Measurements from ENCODE around the gene ZSWIM1. TPM values are rescaled to one million over a fixed set of nuclear protein-coding genes. Genes with fewer than 3 reads are reported as not detected.
A peak's percentile ranks its signal among the peaks of the same experiment; 100 is the strongest.

ZSWIM1 gene
- total and polyA plus RNA-seq, 2 of the 13 experiments (the other 11 are each of a cell fraction or from before 2014, with no cell fraction given): 9.5 to 11.7 TPM

DNA sequence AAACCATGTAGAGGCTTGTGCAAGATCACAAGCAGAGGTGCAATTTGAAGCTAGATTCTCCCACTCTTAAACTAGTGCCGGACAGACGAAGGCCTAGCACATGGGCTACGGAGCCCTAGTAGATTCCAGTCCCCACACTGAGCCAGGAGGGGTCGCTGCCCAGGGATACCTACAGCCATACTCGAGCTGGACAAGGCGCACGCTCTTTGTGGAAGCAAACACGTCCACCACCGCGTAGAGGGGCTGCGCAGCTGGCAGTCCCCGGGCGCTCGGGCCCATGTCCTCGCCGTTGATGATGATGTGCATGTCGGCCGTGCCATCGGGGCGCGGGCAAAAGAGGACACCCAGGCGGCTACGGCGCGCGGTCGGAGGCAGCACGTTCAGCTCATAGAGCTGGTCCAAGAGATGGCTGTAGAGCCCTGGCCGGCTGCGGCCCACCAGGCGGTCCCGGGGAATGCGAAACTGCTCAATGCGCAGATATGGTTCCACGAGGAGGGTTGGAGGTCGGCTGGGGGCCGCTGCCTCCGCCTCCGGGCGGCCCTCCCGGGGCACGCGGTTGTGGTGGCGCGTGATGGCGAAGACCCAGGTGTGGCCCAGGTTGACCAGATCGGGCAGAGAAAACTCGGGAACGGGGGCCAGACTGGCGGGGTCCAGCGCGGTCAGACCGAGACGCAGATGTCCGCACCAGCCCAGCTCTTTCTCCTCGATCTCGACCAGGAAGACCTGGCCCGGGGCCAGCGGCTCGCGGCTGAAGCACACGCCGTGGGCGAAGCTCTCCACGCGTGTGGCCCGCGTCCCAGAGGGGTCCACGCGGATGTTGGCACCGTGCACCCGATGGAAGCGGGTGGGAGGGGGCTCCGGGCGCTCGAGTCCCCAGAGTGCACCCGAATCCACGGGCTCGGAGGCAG lies 9.3 kb downstream of the ZSWIM1 start (continued):
- TF ChIP-seq, protein P1, sequence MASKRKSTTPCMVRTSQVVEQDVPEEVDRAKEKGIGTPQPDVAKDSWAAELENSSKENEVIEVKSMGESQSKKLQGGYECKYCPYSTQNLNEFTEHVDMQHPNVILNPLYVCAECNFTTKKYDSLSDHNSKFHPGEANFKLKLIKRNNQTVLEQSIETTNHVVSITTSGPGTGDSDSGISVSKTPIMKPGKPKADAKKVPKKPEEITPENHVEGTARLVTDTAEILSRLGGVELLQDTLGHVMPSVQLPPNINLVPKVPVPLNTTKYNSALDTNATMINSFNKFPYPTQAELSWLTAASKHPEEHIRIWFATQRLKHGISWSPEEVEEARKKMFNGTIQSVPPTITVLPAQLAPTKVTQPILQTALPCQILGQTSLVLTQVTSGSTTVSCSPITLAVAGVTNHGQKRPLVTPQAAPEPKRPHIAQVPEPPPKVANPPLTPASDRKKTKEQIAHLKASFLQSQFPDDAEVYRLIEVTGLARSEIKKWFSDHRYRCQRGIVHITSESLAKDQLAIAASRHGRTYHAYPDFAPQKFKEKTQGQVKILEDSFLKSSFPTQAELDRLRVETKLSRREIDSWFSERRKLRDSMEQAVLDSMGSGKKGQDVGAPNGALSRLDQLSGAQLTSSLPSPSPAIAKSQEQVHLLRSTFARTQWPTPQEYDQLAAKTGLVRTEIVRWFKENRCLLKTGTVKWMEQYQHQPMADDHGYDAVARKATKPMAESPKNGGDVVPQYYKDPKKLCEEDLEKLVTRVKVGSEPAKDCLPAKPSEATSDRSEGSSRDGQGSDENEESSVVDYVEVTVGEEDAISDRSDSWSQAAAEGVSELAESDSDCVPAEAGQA (IDR thresholded peaks at IDR 0.05; ENCODE audit: low read depth): no peak
- TF ChIP-seq, protein P1 (CRISPR knock-in tag; IDR thresholded peaks at IDR 0.05; ENCODE audit: borderline replicate concordance): no peak
- TF ChIP-seq, protein P2, sequence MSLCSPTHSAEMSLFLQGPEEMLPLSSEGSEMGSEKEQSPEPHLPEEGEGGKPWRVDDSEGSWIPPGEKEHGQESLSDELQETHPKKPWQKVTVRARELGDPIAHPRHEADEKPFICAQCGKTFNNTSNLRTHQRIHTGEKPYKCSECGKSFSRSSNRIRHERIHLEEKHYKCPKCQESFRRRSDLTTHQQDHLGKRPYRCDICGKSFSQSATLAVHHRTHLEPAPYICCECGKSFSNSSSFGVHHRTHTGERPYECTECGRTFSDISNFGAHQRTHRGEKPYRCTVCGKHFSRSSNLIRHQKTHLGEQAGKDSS (CRISPR knock-in tag; IDR thresholded peaks at IDR 0.05; ENCODE audit: borderline replicate concordance, low read depth): no peak
- TF ChIP-seq, protein P3, sequence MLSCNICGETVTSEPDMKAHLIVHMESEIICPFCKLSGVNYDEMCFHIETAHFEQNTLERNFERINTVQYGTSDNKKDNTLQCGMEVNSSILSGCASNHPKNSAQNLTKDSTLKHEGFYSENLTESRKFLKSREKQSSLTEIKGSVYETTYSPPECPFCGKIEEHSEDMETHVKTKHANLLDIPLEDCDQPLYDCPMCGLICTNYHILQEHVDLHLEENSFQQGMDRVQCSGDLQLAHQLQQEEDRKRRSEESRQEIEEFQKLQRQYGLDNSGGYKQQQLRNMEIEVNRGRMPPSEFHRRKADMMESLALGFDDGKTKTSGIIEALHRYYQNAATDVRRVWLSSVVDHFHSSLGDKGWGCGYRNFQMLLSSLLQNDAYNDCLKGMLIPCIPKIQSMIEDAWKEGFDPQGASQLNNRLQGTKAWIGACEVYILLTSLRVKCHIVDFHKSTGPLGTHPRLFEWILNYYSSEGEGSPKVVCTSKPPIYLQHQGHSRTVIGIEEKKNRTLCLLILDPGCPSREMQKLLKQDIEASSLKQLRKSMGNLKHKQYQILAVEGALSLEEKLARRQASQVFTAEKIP (CRISPR knock-in tag; IDR thresholded peaks at IDR 0.05; ENCODE audit: borderline replicate concordance): no peak
- TF ChIP-seq, protein P4, sequence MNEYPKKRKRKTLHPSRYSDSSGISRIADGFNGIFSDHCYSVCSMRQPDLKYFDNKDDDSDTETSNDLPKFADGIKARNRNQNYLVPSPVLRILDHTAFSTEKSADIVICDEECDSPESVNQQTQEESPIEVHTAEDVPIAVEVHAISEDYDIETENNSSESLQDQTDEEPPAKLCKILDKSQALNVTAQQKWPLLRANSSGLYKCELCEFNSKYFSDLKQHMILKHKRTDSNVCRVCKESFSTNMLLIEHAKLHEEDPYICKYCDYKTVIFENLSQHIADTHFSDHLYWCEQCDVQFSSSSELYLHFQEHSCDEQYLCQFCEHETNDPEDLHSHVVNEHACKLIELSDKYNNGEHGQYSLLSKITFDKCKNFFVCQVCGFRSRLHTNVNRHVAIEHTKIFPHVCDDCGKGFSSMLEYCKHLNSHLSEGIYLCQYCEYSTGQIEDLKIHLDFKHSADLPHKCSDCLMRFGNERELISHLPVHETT (CRISPR knock-in tag; conservative IDR thresholded peaks at IDR 0.05): no peak
- no peak for TF ChIP-seq FOXM1 (CRISPR knock-in tag; IDR thresholded peaks at IDR 0.05)
- no peak for TF ChIP-seq SUZ12 (IDR thresholded peaks at IDR 0.05; ENCODE audit: low read depth, low read length)
- no peak for TF ChIP-seq ZBTB1 (CRISPR knock-in tag; IDR thresholded peaks at IDR 0.05; ENCODE audit: borderline replicate concordance)
- TF ChIP-seq MXD4 (CRISPR knock-in tag; IDR thresholded peaks at IDR 0.05): peak; percentile 95
- TF ChIP-seq, protein P5, sequence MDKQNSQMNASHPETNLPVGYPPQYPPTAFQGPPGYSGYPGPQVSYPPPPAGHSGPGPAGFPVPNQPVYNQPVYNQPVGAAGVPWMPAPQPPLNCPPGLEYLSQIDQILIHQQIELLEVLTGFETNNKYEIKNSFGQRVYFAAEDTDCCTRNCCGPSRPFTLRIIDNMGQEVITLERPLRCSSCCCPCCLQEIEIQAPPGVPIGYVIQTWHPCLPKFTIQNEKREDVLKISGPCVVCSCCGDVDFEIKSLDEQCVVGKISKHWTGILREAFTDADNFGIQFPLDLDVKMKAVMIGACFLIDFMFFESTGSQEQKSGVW (CRISPR knock-in tag; IDR thresholded peaks at IDR 0.05; ENCODE audit: borderline replicate concordance): 0 out of 2 replicates have a peak, but pooled peaks have one; percentile 77
- TF ChIP-seq, protein P6, sequence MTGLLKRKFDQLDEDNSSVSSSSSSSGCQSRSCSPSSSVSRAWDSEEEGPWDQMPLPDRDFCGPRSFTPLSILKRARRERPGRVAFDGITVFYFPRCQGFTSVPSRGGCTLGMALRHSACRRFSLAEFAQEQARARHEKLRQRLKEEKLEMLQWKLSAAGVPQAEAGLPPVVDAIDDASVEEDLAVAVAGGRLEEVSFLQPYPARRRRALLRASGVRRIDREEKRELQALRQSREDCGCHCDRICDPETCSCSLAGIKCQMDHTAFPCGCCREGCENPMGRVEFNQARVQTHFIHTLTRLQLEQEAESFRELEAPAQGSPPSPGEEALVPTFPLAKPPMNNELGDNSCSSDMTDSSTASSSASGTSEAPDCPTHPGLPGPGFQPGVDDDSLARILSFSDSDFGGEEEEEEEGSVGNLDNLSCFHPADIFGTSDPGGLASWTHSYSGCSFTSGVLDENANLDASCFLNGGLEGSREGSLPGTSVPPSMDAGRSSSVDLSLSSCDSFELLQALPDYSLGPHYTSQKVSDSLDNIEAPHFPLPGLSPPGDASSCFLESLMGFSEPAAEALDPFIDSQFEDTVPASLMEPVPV (CRISPR knock-in tag; IDR thresholded peaks at IDR 0.05): no peak
- TF ChIP-seq ZBTB21 (CRISPR knock-in tag; IDR thresholded peaks at IDR 0.05): peak; percentile 39; the same call in 1 of the 2 replicates
